ENCODE data around the gene FYB1.

Gene FYB1

DNA sequence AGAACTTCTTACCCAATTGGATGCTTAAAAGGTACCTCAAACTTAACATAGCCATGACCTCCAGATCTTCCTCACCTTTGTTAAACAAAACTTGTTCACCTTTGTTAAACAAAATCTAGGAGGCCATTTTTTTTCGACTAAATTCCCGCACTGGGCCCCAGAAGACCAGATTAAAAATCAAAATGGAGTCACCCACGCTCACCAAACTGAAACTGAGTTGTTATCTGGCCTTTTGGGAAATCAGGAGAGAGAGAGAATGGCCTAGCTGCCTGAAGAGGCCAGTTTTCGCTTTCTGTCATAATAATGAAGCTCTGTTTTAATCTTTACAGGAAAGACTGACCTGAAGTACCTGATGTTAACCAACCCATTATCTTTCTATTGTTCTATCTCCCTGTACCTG is 69.4 kb downstream of the FYB1 start:
- TF ChIP-seq TEAD4 (IDR thresholded peaks at IDR 0.05) (no peak), CREB1 (IDR thresholded peaks at IDR 0.05; ENCODE audit: low read depth) (no peak), USF1 (IDR thresholded peaks at IDR 0.05) (no peak), FOXM1 (IDR thresholded peaks at IDR 0.05; ENCODE audit: borderline replicate concordance, low read depth) (no peak), YY1 (IDR thresholded peaks at IDR 0.05; ENCODE audit: low read depth) (no peak), TCF12 (IDR thresholded peaks at IDR 0.05; ENCODE audit: low read depth) (no peak), RAD21 (IDR thresholded peaks at IDR 0.05; ENCODE audit: low read depth) (no peak), TAF1 (IDR thresholded peaks at IDR 0.05; ENCODE audit: low read depth) (no peak), NFIC (IDR thresholded peaks at IDR 0.05) (no peak), EP300 (IDR thresholded peaks at IDR 0.05; ENCODE audit: borderline replicate concordance) (no peak), ZBTB7A (IDR thresholded peaks at IDR 0.05; ENCODE audit: low read depth) (no peak), EGR1 (IDR thresholded peaks at IDR 0.05) (no peak), CEBPB (IDR thresholded peaks at IDR 0.05) (no peak)
- TF ChIP-seq, protein P1, sequence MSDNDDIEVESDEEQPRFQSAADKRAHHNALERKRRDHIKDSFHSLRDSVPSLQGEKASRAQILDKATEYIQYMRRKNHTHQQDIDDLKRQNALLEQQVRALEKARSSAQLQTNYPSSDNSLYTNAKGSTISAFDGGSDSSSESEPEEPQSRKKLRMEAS (IDR thresholded peaks at IDR 0.05): no peak
- TF ChIP-seq, protein P2, sequence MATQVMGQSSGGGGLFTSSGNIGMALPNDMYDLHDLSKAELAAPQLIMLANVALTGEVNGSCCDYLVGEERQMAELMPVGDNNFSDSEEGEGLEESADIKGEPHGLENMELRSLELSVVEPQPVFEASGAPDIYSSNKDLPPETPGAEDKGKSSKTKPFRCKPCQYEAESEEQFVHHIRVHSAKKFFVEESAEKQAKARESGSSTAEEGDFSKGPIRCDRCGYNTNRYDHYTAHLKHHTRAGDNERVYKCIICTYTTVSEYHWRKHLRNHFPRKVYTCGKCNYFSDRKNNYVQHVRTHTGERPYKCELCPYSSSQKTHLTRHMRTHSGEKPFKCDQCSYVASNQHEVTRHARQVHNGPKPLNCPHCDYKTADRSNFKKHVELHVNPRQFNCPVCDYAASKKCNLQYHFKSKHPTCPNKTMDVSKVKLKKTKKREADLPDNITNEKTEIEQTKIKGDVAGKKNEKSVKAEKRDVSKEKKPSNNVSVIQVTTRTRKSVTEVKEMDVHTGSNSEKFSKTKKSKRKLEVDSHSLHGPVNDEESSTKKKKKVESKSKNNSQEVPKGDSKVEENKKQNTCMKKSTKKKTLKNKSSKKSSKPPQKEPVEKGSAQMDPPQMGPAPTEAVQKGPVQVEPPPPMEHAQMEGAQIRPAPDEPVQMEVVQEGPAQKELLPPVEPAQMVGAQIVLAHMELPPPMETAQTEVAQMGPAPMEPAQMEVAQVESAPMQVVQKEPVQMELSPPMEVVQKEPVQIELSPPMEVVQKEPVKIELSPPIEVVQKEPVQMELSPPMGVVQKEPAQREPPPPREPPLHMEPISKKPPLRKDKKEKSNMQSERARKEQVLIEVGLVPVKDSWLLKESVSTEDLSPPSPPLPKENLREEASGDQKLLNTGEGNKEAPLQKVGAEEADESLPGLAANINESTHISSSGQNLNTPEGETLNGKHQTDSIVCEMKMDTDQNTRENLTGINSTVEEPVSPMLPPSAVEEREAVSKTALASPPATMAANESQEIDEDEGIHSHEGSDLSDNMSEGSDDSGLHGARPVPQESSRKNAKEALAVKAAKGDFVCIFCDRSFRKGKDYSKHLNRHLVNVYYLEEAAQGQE (IDR thresholded peaks at IDR 0.05; ENCODE audit: low read depth): no peak

DNA sequence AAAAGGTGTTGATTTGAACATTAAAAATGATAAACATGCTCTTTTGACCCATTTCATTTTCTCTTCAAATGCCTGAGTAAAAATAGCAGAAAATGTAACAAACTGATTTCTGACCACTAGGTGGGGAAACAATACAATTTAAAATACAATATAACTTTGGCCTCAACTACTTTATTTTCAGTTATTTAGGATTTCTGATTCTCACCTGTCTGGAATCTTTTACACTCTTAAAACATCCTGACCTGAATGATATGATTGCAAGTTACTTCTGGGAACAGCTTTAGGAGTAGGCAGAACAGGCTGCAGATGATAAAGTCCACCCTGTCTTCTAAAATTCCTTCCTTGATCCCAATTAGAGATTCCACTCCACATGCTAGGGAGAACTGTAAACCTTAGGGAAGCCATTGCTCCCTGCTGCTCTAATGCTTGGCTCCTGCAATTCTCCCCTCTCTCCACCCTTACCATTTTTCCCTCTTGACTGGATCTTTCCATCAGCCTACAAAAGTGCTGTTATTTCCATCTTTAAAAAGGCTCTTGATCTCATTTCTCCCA is 70.3 kb downstream of the FYB1 start:
- TF ChIP-seq, protein P2 (IDR thresholded peaks at IDR 0.05; ENCODE audit: low read depth): no peak
- TF ChIP-seq RAD21 (IDR thresholded peaks at IDR 0.05; ENCODE audit: low read depth): peak; percentile 37

DNA sequence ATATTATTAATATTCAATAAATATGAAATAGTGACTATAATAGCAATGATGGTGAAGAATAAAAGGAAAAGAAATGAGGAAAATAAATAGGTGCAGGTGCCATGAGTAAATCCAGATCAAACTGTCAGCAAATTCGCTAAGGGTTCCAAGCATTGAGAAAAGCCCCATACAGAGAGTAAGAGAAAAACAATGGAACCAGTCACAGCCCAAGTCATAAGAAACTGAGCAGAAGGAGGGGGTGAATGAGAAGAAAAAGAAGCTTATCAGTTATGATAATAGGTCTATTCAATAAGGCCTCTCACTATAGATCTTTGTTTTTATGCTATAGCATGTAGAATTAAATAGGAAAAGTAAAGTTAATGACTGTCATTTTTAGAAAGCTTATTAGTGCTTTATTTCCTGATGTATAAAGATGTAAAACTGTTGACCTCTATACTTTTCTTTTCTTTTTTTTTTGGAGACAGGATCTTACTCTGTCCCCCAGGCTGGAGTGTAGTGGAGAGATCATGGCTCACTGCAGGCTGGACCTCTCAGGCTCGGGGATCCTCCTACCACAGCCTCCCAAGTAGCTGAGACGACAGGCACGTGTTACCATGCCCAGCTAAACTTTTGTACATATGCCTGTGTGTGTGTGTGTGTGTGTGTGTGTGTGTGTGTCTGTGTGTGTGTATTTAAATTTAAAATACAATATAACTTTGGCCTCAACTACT is 72.4 kb downstream of the FYB1 start:
- TF ChIP-seq EP300 (IDR thresholded peaks at IDR 0.05; ENCODE audit: borderline replicate concordance) (no peak), TCF12 (IDR thresholded peaks at IDR 0.05; ENCODE audit: low read depth) (no peak), YY1 (IDR thresholded peaks at IDR 0.05; ENCODE audit: low read depth) (no peak), CREB1 (IDR thresholded peaks at IDR 0.05; ENCODE audit: low read depth) (no peak), FOXM1 (IDR thresholded peaks at IDR 0.05; ENCODE audit: borderline replicate concordance, low read depth) (no peak), TEAD4 (IDR thresholded peaks at IDR 0.05) (no peak), RAD21 (IDR thresholded peaks at IDR 0.05; ENCODE audit: low read depth) (no peak), EGR1 (IDR thresholded peaks at IDR 0.05) (no peak), TAF1 (IDR thresholded peaks at IDR 0.05; ENCODE audit: low read depth) (no peak), USF1 (IDR thresholded peaks at IDR 0.05) (no peak)
- TF ChIP-seq, protein P2 (IDR thresholded peaks at IDR 0.05; ENCODE audit: low read depth): no peak

- TF ChIP-seq RAD21 (IDR thresholded peaks at IDR 0.05; ENCODE audit: low read depth): no peak
- no peak for TF ChIP-seq TAF1 (IDR thresholded peaks at IDR 0.05; ENCODE audit: low read depth)
- no peak for TF ChIP-seq EP300 (IDR thresholded peaks at IDR 0.05; ENCODE audit: borderline replicate concordance)
- no peak for TF ChIP-seq USF1 (IDR thresholded peaks at IDR 0.05)
- TF ChIP-seq, protein P2 (IDR thresholded peaks at IDR 0.05; ENCODE audit: low read depth): no peak
- TF ChIP-seq TCF12 (IDR thresholded peaks at IDR 0.05; ENCODE audit: low read depth): no peak
- TF ChIP-seq FOXM1 (IDR thresholded peaks at IDR 0.05; ENCODE audit: borderline replicate concordance, low read depth): no peak
- TF ChIP-seq CREB1 (IDR thresholded peaks at IDR 0.05; ENCODE audit: low read depth): no peak
- no peak for TF ChIP-seq TEAD4 (IDR thresholded peaks at IDR 0.05)
- TF ChIP-seq YY1 (IDR thresholded peaks at IDR 0.05; ENCODE audit: low read depth): no peak
- no peak for TF ChIP-seq EGR1 (IDR thresholded peaks at IDR 0.05)
- TF ChIP-seq, protein P1 (IDR thresholded peaks at IDR 0.05): no peak
- no peak for TF ChIP-seq ZBTB7A (IDR thresholded peaks at IDR 0.05; ENCODE audit: low read depth)
- no peak for TF ChIP-seq CEBPB (IDR thresholded peaks at IDR 0.05)
- TF ChIP-seq NFIC (IDR thresholded peaks at IDR 0.05): no peak
Measured at GRCh38 chr5:39143151-39143860, 76.1 kb downstream of the FYB1 start.

Data from Ishikawa (cell line).